Smooth muscle cell (in vitro differentiated cells): Measurements from ENCODE around the gene PRUNE2. TPM values are rescaled to one million over a fixed set of nuclear protein-coding genes. Genes with fewer than 3 reads are reported as not detected.

ENCODE experiments used
- DNase-seq: peaks from one replicate; lab custom pipeline; 2025; ENCODE audit not compliant: unreplicated experiment; lab: John Stamatoyannopoulos, UW
- H2AFZ ChIP-seq: fragments of 200-600 bp; sonication (generic); 2 replicates; pipeline ENCODE4 v1.6.0; 2016; ENCODE audit warnings: antibody characterized with exemption, low read depth, mild to moderate bottlenecking
- H3F3A ChIP-seq: fragments of 200-600 bp; sonication (generic); 2 replicates; pipeline ENCODE4 v1.6.0; 2017; ENCODE audit warnings: antibody characterized with exemption, low read depth
- H3K27ac ChIP-seq: fragments of 200-600 bp; sonication (generic); 2 replicates; pipeline ENCODE4 v1.5.1; 2016; ENCODE audit warnings: low read depth, mild to moderate bottlenecking
- H3K27me3 ChIP-seq: fragments of 200-600 bp; sonication (generic); 2 replicates; pipeline ENCODE4 v1.6.1; 2016; ENCODE audit warnings: low read depth, mild to moderate bottlenecking
- H3K36me3 ChIP-seq: fragments of 200-600 bp; sonication (generic); 2 replicates; pipeline ENCODE4 v1.5.1; 2016; ENCODE audit warnings: low read depth
- H3K4me1 ChIP-seq: fragments of 200-600 bp; sonication (generic); 2 replicates; pipeline ENCODE4 v1.5.1; 2016; ENCODE audit warnings: low read depth
- H3K4me2 ChIP-seq: fragments of 200-600 bp; sonication (generic); 2 replicates; pipeline ENCODE4 v1.6.0; 2016; ENCODE audit warnings: mild to moderate bottlenecking
- H3K4me3 ChIP-seq: fragments of 200-600 bp; sonication (generic); 2 replicates; pipeline ENCODE4 v1.5.1; 2016; ENCODE audit warnings: mild to moderate bottlenecking
- H3K79me2 ChIP-seq: fragments of 200-600 bp; sonication (generic); 2 replicates; pipeline ENCODE4 v1.6.0; 2016; ENCODE audit warnings: low read depth, mild to moderate bottlenecking
- H3K9ac ChIP-seq: fragments of 200-600 bp; sonication (generic); 2 replicates; pipeline ENCODE4 v1.6.0; 2016; ENCODE audit warnings: low read depth
- H3K9me3 ChIP-seq: fragments of 200-600 bp; sonication (generic); replicated peaks from 2 replicates; pipeline ENCODE4 v1.5.1; 2016; ENCODE audit warnings: low read depth
- H4K20me1 ChIP-seq: fragments of 200-600 bp; sonication (generic); 2 replicates; pipeline ENCODE4 v1.6.0; 2016; ENCODE audit warnings: low read depth
- CTCF ChIP-seq: fragments of 200-600 bp; sonication (generic); IDR thresholded peaks from 2 replicates; pipeline ENCODE4 v1.5.1; 2017; ENCODE audit warnings: borderline replicate concordance, mild to moderate bottlenecking, antibody characterized with exemption; ENCODE audit not compliant: insufficient read depth, poor library complexity, severe bottlenecking
- WGBS: methylation state at CpG from one replicate; pipeline ENCODE4 v1.1.7; 2016; ENCODE audit warnings: low lambda C conversion rate; 5-methylcytosine and 5-hydroxymethylcytosine counted together
- polyA plus RNA-seq: library from polyadenylated mRNA; unstranded; fragments of >200 nt; fragmentation: Nextera tagmentation; extraction: Ambion mirVana; gene quantifications from 2 replicates; pipeline ENCODE4 v1.2.1, GENCODE V29; 2016
- total RNA-seq: library from RNA; depleted of rRNA; stranded (reverse); fragments of >200 nt; gene quantifications from 2 replicates; pipeline ENCODE4 v1.2.3, GENCODE V29; 2014

The PRUNE2 gene
- total and polyA plus RNA-seq, 2 experiments from 2014 or later = 0.79 to 1.9 TPM

- Histone ChIP-seq H3K27me3 (no peaks in the 10 kb centered on the region), H3F3A (peaks cover 15% of the 10 kb centered on the region), H3K4me2 (peak overlapping the region; percentile 52), H3K27ac (peak overlapping the region; percentile 27), H2AFZ (no peak overlapping the region), H3K4me1 (peaks cover 12% of the 10 kb centered on the region), H3K36me3 (no peaks in the 10 kb centered on the region), H4K20me1 (no peaks in the 10 kb centered on the region), H3K9ac (no peak overlapping the region), H3K79me2 (no peaks in the 10 kb centered on the region), H3K4me3 (no peak overlapping the region), H3K9me3 (no peaks in the 10 kb centered on the region)
- DNase-seq = no peak
- TF ChIP-seq CTCF = no peak
- WGBS = 66% methylated on average over 4 of the region's 4 CpGs
Observed at GRCh38 chr9:76651119-76651705, 254.7 kb downstream of the PRUNE2 start.

GRCh38 chr9:76650692-76651091, 255.2 kb downstream of the PRUNE2 start:
- Histone ChIP-seq H2AFZ (peak overlapping the region; percentile 40), H3K9ac (no peak overlapping the region), H3F3A (peaks cover 15% of the 10 kb centered on the region), H3K79me2 (no peaks in the 10 kb centered on the region), H3K9me3 (no peaks in the 10 kb centered on the region), H4K20me1 (no peaks in the 10 kb centered on the region), H3K4me1 (peaks cover 12% of the 10 kb centered on the region), H3K4me2 (peak overlapping the region; percentile 52), H3K36me3 (no peaks in the 10 kb centered on the region), H3K4me3 (no peak overlapping the region), H3K27ac (peak overlapping the region; percentile 27), H3K27me3 (no peaks in the 10 kb centered on the region)
- DNase-seq = no peak
- no peak for TF ChIP-seq CTCF
- WGBS = 4% methylated on average over 2 of the region's 2 CpGs

- TF ChIP-seq CTCF = no peak
- Histone ChIP-seq H3K27ac (no peak overlapping the region), H2AFZ (no peak overlapping the region), H3K79me2 (no peaks in the 10 kb centered on the region), H3K9me3 (no peaks in the 10 kb centered on the region), H3K4me2 (no peak overlapping the region), H4K20me1 (no peaks in the 10 kb centered on the region), H3K9ac (no peak overlapping the region), H3K27me3 (no peaks in the 10 kb centered on the region), H3K4me3 (no peak overlapping the region), H3F3A (peaks cover 11% of the 10 kb centered on the region), H3K4me1 (peaks cover 12% of the 10 kb centered on the region), H3K36me3 (no peaks in the 10 kb centered on the region)
- 91% methylated on average over 2 of the region's 2 CpGs for WGBS
- DNase-seq = no peak
Observed at GRCh38 chr9:76649894-76650293, 256.0 kb downstream of the PRUNE2 start.

- Histone ChIP-seq H3K27me3 (no peaks in the 10 kb centered on the region), H3K9me3 (no peaks in the 10 kb centered on the region), H3K4me2 (no peak overlapping the region), H3K79me2 (no peaks in the 10 kb centered on the region), H3K4me3 (no peak overlapping the region), H3K9ac (no peak overlapping the region), H3K36me3 (no peaks in the 10 kb centered on the region), H4K20me1 (no peaks in the 10 kb centered on the region), H2AFZ (no peak overlapping the region), H3K4me1 (peaks cover 7% of the 10 kb centered on the region), H3F3A (no peaks in the 10 kb centered on the region), H3K27ac (no peak overlapping the region)
- 62% methylated on average over 4 of the region's 4 CpGs for WGBS
- no peak for TF ChIP-seq CTCF
- no peak for DNase-seq
Observed at GRCh38 chr9:76646249-76646648, 259.7 kb downstream of the PRUNE2 start.
